EH (cell line): ENCODE data around the gene HCAR3.

Source experiments
- DNase-seq: peaks from one replicate; pipeline ENCODE4 v3.0.0-alpha.2; 2015; ENCODE audit warnings: low read depth

The HCAR3 gene

DNA sequence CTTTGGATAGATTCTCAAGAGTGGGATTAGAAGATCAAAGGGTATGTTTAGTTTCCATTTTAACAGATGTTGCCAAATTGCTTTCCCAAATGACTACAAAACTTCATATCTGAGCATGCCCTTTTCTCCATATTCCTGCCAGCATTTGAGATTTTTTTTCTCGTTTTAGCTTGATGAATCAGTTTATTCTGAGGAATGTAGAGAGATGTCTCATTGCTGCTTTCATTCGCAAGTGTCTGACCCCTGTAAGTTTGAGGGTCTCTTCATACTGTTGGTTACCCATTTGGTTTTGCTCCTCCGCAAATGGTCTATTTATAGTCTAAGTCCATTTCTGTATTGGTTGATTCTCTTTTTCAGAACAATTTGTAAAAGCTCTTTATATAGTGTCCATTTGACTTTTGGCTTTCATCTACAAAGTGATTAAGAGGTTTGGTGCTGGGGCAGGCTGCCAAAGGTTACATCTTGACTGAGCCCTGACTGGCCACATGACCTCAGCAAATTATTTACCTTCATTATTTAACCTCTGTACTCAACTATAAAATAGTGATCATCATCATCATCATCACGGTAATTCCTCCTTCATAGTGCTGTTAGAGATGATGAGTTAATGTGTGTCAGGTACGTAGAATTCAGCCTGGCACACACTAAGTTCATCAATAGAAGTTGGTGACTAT, 47.1 kb downstream of the HCAR3 start:
- DNase-seq: peak; percentile 75

DNA sequence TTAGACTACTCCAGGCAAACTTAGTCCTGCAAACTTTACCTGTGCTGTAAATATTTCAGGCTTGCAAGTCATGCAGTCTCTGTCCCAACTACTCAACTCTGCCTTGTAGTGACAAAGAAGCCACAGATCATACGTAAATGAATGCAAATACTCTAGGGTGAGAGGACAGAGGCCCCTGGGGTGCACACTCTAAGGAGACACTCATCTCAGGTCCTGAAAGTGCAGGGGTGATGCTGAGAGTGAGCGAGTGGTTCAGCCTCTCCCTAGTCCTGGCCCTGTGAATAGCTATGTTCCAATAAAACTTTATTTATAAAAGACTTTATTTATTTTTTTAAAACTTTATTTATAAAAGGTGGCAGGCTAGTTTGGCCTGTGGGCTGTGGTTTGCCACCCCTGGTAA, 48.3 kb downstream of the HCAR3 start:
- DNase-seq: no peak

GRCh38 chr12:122665759-122666158, 50.9 kb downstream of the HCAR3 start:
- DNase-seq: no peak

DNA sequence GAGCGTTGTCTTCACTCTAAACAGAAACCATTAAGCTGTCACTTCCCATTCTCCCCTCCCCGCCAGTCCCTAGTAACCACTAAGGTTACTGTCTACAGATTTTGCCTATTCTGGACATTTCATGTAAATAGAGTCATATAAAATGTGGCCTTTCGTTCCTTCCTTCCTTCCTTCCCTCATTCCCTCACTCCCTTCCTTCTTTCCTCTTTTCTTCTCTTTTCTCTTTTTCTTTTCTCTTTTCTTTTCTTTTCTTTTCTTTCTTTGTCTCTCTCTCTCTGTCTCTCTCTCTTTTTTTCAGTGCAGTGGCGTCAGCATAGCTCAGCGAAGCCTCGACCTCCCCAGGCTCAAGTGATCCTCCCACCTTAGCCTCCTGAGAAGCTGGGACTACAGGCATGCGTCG, 51.3 kb downstream of the HCAR3 start:
- no peak for DNase-seq
